Neural cell (in vitro differentiated cells): ENCODE results near the gene ERBB4. TPM values are rescaled to one million over a fixed set of nuclear protein-coding genes. Genes with fewer than 3 reads are reported as not detected.

Source experiments
- H2AFZ ChIP-seq: fragments of 200-600, 300-800 bp; sonication (generic), shearing (Covaris generic); 2 replicates; pipeline ENCODE4 v1.6.0; 2014; ENCODE audit warnings: low read depth, mild to moderate bottlenecking, antibody characterized with exemption, low read length, moderate library complexity
- H3F3A ChIP-seq: fragments of 200-600 bp; shearing (Covaris generic); 2 replicates; pipeline ENCODE4 v1.6.1; 2016; ENCODE audit warnings: mild to moderate bottlenecking, moderate library complexity, mixed read lengths, antibody characterized with exemption, low read length; ENCODE audit not compliant: insufficient read depth, poor library complexity, severe bottlenecking
- H3K27ac ChIP-seq: fragments of 200-600, 300-800 bp; sonication (generic), shearing (Covaris generic); 2 replicates; pipeline ENCODE4 v1.5.1; 2014; ENCODE audit warnings: mild to moderate bottlenecking, low read length, moderate library complexity
- H3K27me3 ChIP-seq: fragments of 300-800, 200-600 bp; sonication (generic), shearing (Covaris generic); 2 replicates; pipeline ENCODE4 v1.6.0; 2014; ENCODE audit warnings: mild to moderate bottlenecking, low read depth, low read length, moderate library complexity; ENCODE audit not compliant: insufficient read depth
- H3K36me3 ChIP-seq: fragments of 300-800, 200-600 bp; sonication (generic), shearing (Covaris generic); 2 replicates; pipeline ENCODE4 v1.5.1; 2014; ENCODE audit warnings: mild to moderate bottlenecking, antibody characterized with exemption, low read length, moderate library complexity; ENCODE audit not compliant: insufficient read depth
- H3K4me2 ChIP-seq: fragments of 300-800, 200-600 bp; sonication (generic), shearing (Covaris generic); 2 replicates; pipeline ENCODE4 v1.6.0; 2014; ENCODE audit warnings: mild to moderate bottlenecking, low read length
- H3K4me3 ChIP-seq: fragments of 300-800, 200-600 bp; sonication (generic), shearing (Covaris generic); 2 replicates; pipeline ENCODE4 v1.5.1; 2014; ENCODE audit warnings: mild to moderate bottlenecking, low read length, moderate library complexity
- H3K79me2 ChIP-seq: fragments of 200-600 bp; shearing (Covaris generic); replicated peaks from 2 replicates; pipeline ENCODE4 v1.6.0; 2014; ENCODE audit warnings: mild to moderate bottlenecking, low read length, moderate library complexity; ENCODE audit not compliant: insufficient read depth
- H3K9ac ChIP-seq: fragments of 300-800, 200-600 bp; sonication (generic), shearing (Covaris generic); 2 replicates; pipeline ENCODE4 v1.6.1; 2016; ENCODE audit warnings: mild to moderate bottlenecking, low read length, mixed read lengths
- H3K9me2 ChIP-seq: fragments of 200-600 bp; shearing (Covaris generic); 2 replicates; pipeline ENCODE4 v1.6.1; 2016; ENCODE audit warnings: mild to moderate bottlenecking, low read length, mixed read lengths; ENCODE audit not compliant: insufficient read depth
- H3K9me3 ChIP-seq: fragments of 200-600, 300-800 bp; sonication (generic), shearing (Covaris generic); 2 replicates; pipeline ENCODE4 v1.6.1; 2016; ENCODE audit warnings: mild to moderate bottlenecking, mixed run types, low read length, moderate library complexity, mixed read lengths
- H4K20me1 ChIP-seq: fragments of 200-600 bp; shearing (Covaris generic); 2 replicates; pipeline ENCODE4 v1.6.1; 2016; ENCODE audit warnings: mild to moderate bottlenecking, mixed run types; ENCODE audit not compliant: insufficient read depth
- CTCF ChIP-seq: fragments of 450-650 bp; IDR thresholded peaks from 2 replicates; pipeline ENCODE4 v1.5.1; 2014; ENCODE audit warnings: antibody characterized with exemption, mild to moderate bottlenecking, moderate library complexity; ENCODE audit not compliant: poor library complexity, severe bottlenecking
- EP300 ChIP-seq: fragments of 450-650 bp; conservative IDR thresholded peaks from 2 replicates; pipeline ENCODE4 v1.6.1; 2014; ENCODE audit warnings: antibody characterized with exemption, mild to moderate bottlenecking, moderate library complexity; ENCODE audit not compliant: poor library complexity, severe bottlenecking
- EZH2 ChIP-seq: fragments of 200-600, 300-800 bp; shearing (Covaris generic), sonication (generic); IDR thresholded peaks from 2 replicates; pipeline ENCODE4 v1.6.1; 2014; ENCODE audit warnings: antibody characterized with exemption, low read length, borderline replicate concordance, mild to moderate bottlenecking; ENCODE audit not compliant: insufficient read depth, poor library complexity, severe bottlenecking
- MXI1 ChIP-seq: fragments of 450-650 bp; conservative IDR thresholded peaks from 2 replicates; pipeline ENCODE4 v1.6.1; 2014; ENCODE audit warnings: antibody characterized with exemption, mild to moderate bottlenecking; ENCODE audit not compliant: poor library complexity, severe bottlenecking
- POLR2AphosphoS5 ChIP-seq: IDR thresholded peaks from 2 replicates; pipeline ENCODE4 v1.6.1; 2012
- RAD21 ChIP-seq: fragments of 450-650 bp; conservative IDR thresholded peaks from 2 replicates; pipeline ENCODE4 v1.6.1; 2014; ENCODE audit warnings: antibody characterized with exemption, mild to moderate bottlenecking, moderate library complexity
- REST ChIP-seq: IDR thresholded peaks from 2 replicates; pipeline ENCODE4 v1.6.1; 2012; ENCODE audit warnings: borderline replicate concordance
- SMC3 ChIP-seq: fragments of 450-650 bp; conservative IDR thresholded peaks from 2 replicates; pipeline ENCODE4 v1.6.1; 2014; ENCODE audit warnings: antibody characterized with exemption, mild to moderate bottlenecking, moderate library complexity; ENCODE audit not compliant: poor library complexity
- TAF1 ChIP-seq: IDR thresholded peaks from 2 replicates; pipeline ENCODE4 v1.6.1; 2012; ENCODE audit warnings: low read depth
- polyA plus RNA-seq: library from polyadenylated mRNA; depleted of rRNA; stranded (reverse); fragments of >200 nt; gene quantifications from 2 replicates; pipeline ENCODE4 v1.2.3, GENCODE V29; 2014

The ERBB4 gene
- polyA plus RNA-seq, 1 donor from 2014 or later, result 0.69 TPM

- Histone ChIP-seq H3K27me3 (no peaks in the 10 kb centered on the region), H3K27ac (no peak overlapping the region), H3K9ac (no peak overlapping the region), H3K79me2 (no peaks in the 10 kb centered on the region), H3K4me2 (no peak overlapping the region), H3F3A (no peaks in the 10 kb centered on the region), H3K9me2 (no peaks in the 10 kb centered on the region), H3K9me3 (no peaks in the 10 kb centered on the region), H4K20me1 (no peaks in the 10 kb centered on the region), H2AFZ (no peak overlapping the region), H3K4me3 (no peak overlapping the region), H3K36me3 (no peaks in the 10 kb centered on the region)
- TF ChIP-seq REST (no peak), RAD21 (no peak), EZH2 (no peak), EP300 (no peak), TAF1 (no peak), SMC3 (no peak), POLR2AphosphoS5 (no peak)
These were observed 721.8 kb downstream of the ERBB4 start for GRCh38 chr2:211816754-211817153.

- TF ChIP-seq TAF1, result no peak
- TF ChIP-seq POLR2AphosphoS5, result no peak
- TF ChIP-seq SMC3, result no peak
- no peak for TF ChIP-seq REST
- TF ChIP-seq MXI1, result no peak
- TF ChIP-seq EP300, result no peak
- no peak for TF ChIP-seq CTCF
- TF ChIP-seq RAD21, result no peak
- TF ChIP-seq EZH2, result no peak
- no peak overlapping the region for H3K4me3 ChIP-seq
- H3K9ac ChIP-seq, result no peak overlapping the region
- H3K79me2 ChIP-seq, result no peaks in the 10 kb centered on the region
- no peak overlapping the region for H3K4me2 ChIP-seq
- H3F3A ChIP-seq, result no peaks in the 10 kb centered on the region
- H2AFZ ChIP-seq, result no peak overlapping the region
- no peaks in the 10 kb centered on the region for H4K20me1 ChIP-seq
- H3K36me3 ChIP-seq, result no peaks in the 10 kb centered on the region
- no peaks in the 10 kb centered on the region for H3K9me3 ChIP-seq
- H3K9me2 ChIP-seq, result no peaks in the 10 kb centered on the region
- no peaks in the 10 kb centered on the region for H3K27me3 ChIP-seq
- no peak overlapping the region for H3K27ac ChIP-seq
These were observed 726.0 kb downstream of the ERBB4 start for GRCh38 chr2:211812587-211812986.
